SU-DHL-6 (cell line): ENCODE data around the gene TNFRSF11A.

ENCODE experiments used
- H2AFZ ChIP-seq: fragments of 200-600 bp; sonication (generic); 2 replicates; pipeline ENCODE4 v1.6.1; 2014; ENCODE audit warnings: low read depth, mild to moderate bottlenecking, moderate library complexity, mixed read lengths, antibody characterized with exemption, low read length; ENCODE audit not compliant: severe bottlenecking
- H3F3A ChIP-seq: fragments of 200-600 bp; shearing (Covaris generic); 2 replicates; pipeline ENCODE4 v1.6.0; 2016; ENCODE audit warnings: antibody characterized with exemption, mild to moderate bottlenecking; ENCODE audit not compliant: insufficient read depth
- H3K27ac ChIP-seq: fragments of 200-600 bp; sonication (generic); 2 replicates; pipeline ENCODE4 v1.5.1; 2016; ENCODE audit warnings: low read depth, mild to moderate bottlenecking, low read length, moderate library complexity, mixed read lengths
- H3K27me3 ChIP-seq: fragments of 200-600 bp; sonication (generic), shearing (Covaris generic); 2 replicates; pipeline ENCODE4 v1.6.0; 2014; ENCODE audit warnings: mild to moderate bottlenecking, low read length
- H3K36me3 ChIP-seq: fragments of 200-600 bp; sonication (generic); 2 replicates; pipeline ENCODE4 v1.6.1; 2014; ENCODE audit warnings: mild to moderate bottlenecking, low read length, mixed read lengths
- H3K4me2 ChIP-seq: fragments of 300-600, 200-600 bp; shearing (Covaris generic), sonication (generic); 2 replicates; pipeline ENCODE4 v1.6.0; 2014; ENCODE audit warnings: low read length, low read depth, mild to moderate bottlenecking; ENCODE audit not compliant: poor library complexity, severe bottlenecking
- H3K4me3 ChIP-seq: fragments of 200-600 bp; sonication (generic); 2 replicates; pipeline ENCODE4 v1.5.1; 2014; ENCODE audit warnings: antibody characterized with exemption, low read length, mild to moderate bottlenecking, mixed read lengths; ENCODE audit not compliant: insufficient read depth, poor library complexity, severe bottlenecking
- H3K79me2 ChIP-seq: fragments of 200-600 bp; sonication (generic); 2 replicates; pipeline ENCODE4 v1.6.1; 2014; ENCODE audit warnings: mild to moderate bottlenecking, low read length, moderate library complexity; ENCODE audit not compliant: insufficient read depth
- H3K9ac ChIP-seq: fragments of 200-600 bp; sonication (generic); 2 replicates; pipeline ENCODE4 v1.7.0; 2014; ENCODE audit warnings: mild to moderate bottlenecking, low read length
- H3K9me2 ChIP-seq: fragments of 200-600 bp; sonication (generic); replicated peaks from 2 replicates; pipeline ENCODE4 v1.6.1; 2014; ENCODE audit warnings: low read length; ENCODE audit not compliant: insufficient read depth
- H3K9me3 ChIP-seq: fragments of 200-600 bp; sonication (generic); 2 replicates; pipeline ENCODE4 v1.6.1; 2014; ENCODE audit warnings: low read length, mixed read lengths; ENCODE audit not compliant: insufficient read depth
- H4K20me1 ChIP-seq: fragments of 200-600 bp; sonication (generic); 2 replicates; pipeline ENCODE4 v1.6.1; 2014; ENCODE audit warnings: low read depth, mild to moderate bottlenecking, antibody characterized with exemption, low read length, moderate library complexity, mixed read lengths
- EZH2phosphoT487 ChIP-seq: fragments of 200-600 bp; sonication (generic), shearing (Covaris generic); conservative IDR thresholded peaks from 2 replicates; pipeline ENCODE4 v1.6.1; 2018; ENCODE audit warnings: mild to moderate bottlenecking, antibody characterized with exemption, low read length, moderate library complexity, mixed read lengths
- TF ChIP-seq, protein P1 (sequence below): fragments of 200-600 bp; sonication (generic); IDR thresholded peaks from one replicate; pipeline ENCODE4 v1.5.1; 2017; ENCODE audit warnings: antibody characterized with exemption, mild to moderate bottlenecking, low read length, moderate library complexity; ENCODE audit not compliant: insufficient read depth, poor library complexity, severe bottlenecking

Gene TNFRSF11A

DNA sequence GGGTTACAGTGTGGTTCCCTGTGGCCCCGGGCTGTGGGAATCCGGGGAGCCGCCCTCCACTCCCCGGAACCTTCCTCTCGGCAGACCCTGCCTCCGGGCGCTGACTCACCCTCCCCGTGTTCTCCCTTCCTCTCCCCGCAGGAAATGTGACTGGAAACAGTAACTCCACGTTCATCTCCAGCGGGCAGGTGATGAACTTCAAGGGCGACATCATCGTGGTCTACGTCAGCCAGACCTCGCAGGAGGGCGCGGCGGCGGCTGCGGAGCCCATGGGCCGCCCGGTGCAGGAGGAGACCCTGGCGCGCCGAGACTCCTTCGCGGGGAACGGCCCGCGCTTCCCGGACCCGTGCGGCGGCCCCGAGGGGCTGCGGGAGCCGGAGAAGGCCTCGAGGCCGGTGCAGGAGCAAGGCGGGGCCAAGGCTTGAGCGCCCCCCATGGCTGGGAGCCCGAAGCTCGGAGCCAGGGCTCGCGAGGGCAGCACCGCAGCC is 59.5 kb downstream of the TNFRSF11A start:
- Histone ChIP-seq H3K36me3 (no peaks in the 10 kb centered on the region), H4K20me1 (no peaks in the 10 kb centered on the region), H3K9ac (no peak overlapping the region), H2AFZ (no peak overlapping the region), H3K4me3 (no peak overlapping the region), H3F3A (no peaks in the 10 kb centered on the region), H3K9me2 (no peaks in the 10 kb centered on the region), H3K9me3 (no peaks in the 10 kb centered on the region), H3K79me2 (no peaks in the 10 kb centered on the region), H3K27me3 (no peaks in the 10 kb centered on the region), H3K27ac (no peak overlapping the region), H3K4me2 (no peak overlapping the region)
- TF ChIP-seq, protein P1, sequence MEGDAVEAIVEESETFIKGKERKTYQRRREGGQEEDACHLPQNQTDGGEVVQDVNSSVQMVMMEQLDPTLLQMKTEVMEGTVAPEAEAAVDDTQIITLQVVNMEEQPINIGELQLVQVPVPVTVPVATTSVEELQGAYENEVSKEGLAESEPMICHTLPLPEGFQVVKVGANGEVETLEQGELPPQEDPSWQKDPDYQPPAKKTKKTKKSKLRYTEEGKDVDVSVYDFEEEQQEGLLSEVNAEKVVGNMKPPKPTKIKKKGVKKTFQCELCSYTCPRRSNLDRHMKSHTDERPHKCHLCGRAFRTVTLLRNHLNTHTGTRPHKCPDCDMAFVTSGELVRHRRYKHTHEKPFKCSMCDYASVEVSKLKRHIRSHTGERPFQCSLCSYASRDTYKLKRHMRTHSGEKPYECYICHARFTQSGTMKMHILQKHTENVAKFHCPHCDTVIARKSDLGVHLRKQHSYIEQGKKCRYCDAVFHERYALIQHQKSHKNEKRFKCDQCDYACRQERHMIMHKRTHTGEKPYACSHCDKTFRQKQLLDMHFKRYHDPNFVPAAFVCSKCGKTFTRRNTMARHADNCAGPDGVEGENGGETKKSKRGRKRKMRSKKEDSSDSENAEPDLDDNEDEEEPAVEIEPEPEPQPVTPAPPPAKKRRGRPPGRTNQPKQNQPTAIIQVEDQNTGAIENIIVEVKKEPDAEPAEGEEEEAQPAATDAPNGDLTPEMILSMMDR, result no peak
- no peak for TF ChIP-seq EZH2phosphoT487

DNA sequence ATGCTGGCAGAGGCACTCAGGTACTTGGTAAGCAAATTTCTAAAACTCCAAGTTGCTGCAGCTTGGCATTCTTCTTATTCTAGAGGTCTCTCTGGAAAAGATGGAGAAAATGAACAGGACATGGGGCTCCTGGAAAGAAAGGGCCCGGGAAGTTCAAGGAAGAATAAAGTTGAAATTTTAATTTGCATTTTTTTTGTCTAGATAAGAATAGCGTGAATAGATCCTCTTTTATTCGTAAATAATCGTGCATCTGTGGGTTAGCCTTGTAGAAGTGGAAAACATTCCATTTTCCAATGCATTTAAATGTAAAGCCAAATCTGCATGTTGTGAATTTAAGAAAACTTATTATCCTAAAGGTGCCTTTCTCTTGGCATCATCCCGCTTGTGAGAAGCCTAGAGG is 61.0 kb downstream of the TNFRSF11A start:
- no peaks in the 10 kb centered on the region for H3F3A ChIP-seq
- TF ChIP-seq, protein P1, result no peak
- TF ChIP-seq EZH2phosphoT487, result no peak
- no peaks in the 10 kb centered on the region for H4K20me1 ChIP-seq
- no peak overlapping the region for H3K27ac ChIP-seq
- H3K9me2 ChIP-seq, result no peaks in the 10 kb centered on the region
- no peaks in the 10 kb centered on the region for H3K36me3 ChIP-seq
- H3K4me3 ChIP-seq, result no peak overlapping the region
- no peaks in the 10 kb centered on the region for H3K9me3 ChIP-seq
- H3K27me3 ChIP-seq, result no peaks in the 10 kb centered on the region
- no peak overlapping the region for H3K4me2 ChIP-seq
- H3K9ac ChIP-seq, result no peak overlapping the region
- H2AFZ ChIP-seq, result no peak overlapping the region
- H3K79me2 ChIP-seq, result no peaks in the 10 kb centered on the region

DNA sequence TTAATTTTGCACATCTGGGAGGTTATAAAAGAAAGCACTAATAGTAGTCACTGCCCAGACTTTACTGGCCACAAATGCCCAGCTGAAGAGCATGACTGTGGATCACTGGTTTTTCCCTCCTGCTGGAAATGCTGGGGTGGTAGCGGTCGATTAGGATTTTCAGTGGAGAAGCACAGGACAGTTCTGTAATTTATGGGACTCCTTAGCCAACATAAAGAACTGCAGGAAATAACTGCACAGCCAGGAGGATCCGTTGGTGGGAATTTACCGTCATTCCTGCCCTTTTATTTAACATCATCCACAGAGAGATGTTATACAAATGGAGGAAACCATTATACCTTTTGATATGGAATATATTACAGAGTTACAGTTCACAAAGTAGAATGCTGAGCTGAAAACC is 61.5 kb downstream of the TNFRSF11A start:
- Histone ChIP-seq H3K27ac (no peak overlapping the region), H3K4me3 (no peak overlapping the region), H3K9me2 (no peaks in the 10 kb centered on the region), H2AFZ (no peak overlapping the region), H3K9ac (no peak overlapping the region), H4K20me1 (no peaks in the 10 kb centered on the region), H3F3A (no peaks in the 10 kb centered on the region), H3K4me2 (no peak overlapping the region), H3K9me3 (no peaks in the 10 kb centered on the region), H3K36me3 (no peaks in the 10 kb centered on the region), H3K79me2 (no peaks in the 10 kb centered on the region), H3K27me3 (no peaks in the 10 kb centered on the region)
- TF ChIP-seq, protein P1, result no peak
- no peak for TF ChIP-seq EZH2phosphoT487
